ENCODE results near the gene LRRC14B.
A peak's percentile ranks its signal among the peaks of the same experiment; 100 is the strongest.

The LRRC14B gene

GRCh38 chr5:167982-168660 is 23.2 kb upstream of the LRRC14B start:
- CTCF ChIA-PET, result interaction anchor here (1.3 kb wide), 1 partner anchor 20 kb away, joined by 3 read pairs; no protein-coding TSS in a partner anchor
- POLR2A ChIA-PET, result interaction anchor here (1.1 kb wide), 2 partner anchors 12 to 20 kb away, joined by 3 read pairs; no protein-coding TSS in a partner anchor

GRCh38 chr5:169071-169727 is 22.1 kb upstream of the LRRC14B start:
- H3K27ac ChIP-seq (ENCODE audit: extremely low read depth, low read depth, low read length), result no peak overlapping the region
- H3K4me1 ChIP-seq (ENCODE audit: control insufficient read depth, insufficient read depth, low read length), result no peaks in the 10 kb centered on the region; the same call in 1 of the 2 replicates
- POLR2A ChIA-PET, result interaction anchor here (1.1 kb wide), 2 partner anchors 11 to 19 kb away, joined by 3 read pairs; no protein-coding TSS in a partner anchor
- no peaks in the 10 kb centered on the region for H3K36me3 ChIP-seq (ENCODE audit: control insufficient read depth in 2 of 2, insufficient read depth in 1 of 2, low read length in 2 of 2)
- no peak overlapping the region for H3K4me3 ChIP-seq (ENCODE audit: low read depth, low read length)
- TF ChIP-seq ZBTB21 (tag by site-specific recombination; IDR thresholded peaks at IDR 0.05), result no peak
- TF ChIP-seq ZNF423 (tag by site-specific recombination; IDR thresholded peaks at IDR 0.05), result no peak
- no peak for TF ChIP-seq ZNF558 (tag by site-specific recombination; IDR thresholded peaks at IDR 0.05)
- TF ChIP-seq ZNF416 (tag by site-specific recombination; IDR thresholded peaks at IDR 0.05), result no peak
- TF ChIP-seq PRDM10 (tag by site-specific recombination; IDR thresholded peaks at IDR 0.05), result no peak
- no peak for TF ChIP-seq ZNF133 (tag by site-specific recombination; IDR thresholded peaks at IDR 0.05)
- TF ChIP-seq ZFHX2 (tag by site-specific recombination; conservative IDR thresholded peaks at IDR 0.05), result peak; percentile 23; the same call in 1 of the 2 replicates
- no peak for TF ChIP-seq ZNF114 (tag by site-specific recombination; IDR thresholded peaks at IDR 0.05)
- TF ChIP-seq PATZ1 (tag by site-specific recombination; IDR thresholded peaks at IDR 0.05), result no peak
- no peak for TF ChIP-seq ZNF555 (tag by site-specific recombination; conservative IDR thresholded peaks at IDR 0.05)
- TF ChIP-seq ZNF473 (tag by site-specific recombination; IDR thresholded peaks at IDR 0.05), result no peak
- TF ChIP-seq EGR2 (tag by site-specific recombination; IDR thresholded peaks at IDR 0.05; ENCODE audit: low read depth), result 0 out of 2 replicates have a peak, but pooled peaks have one; percentile 36
- TF ChIP-seq ZNF394 (tag by site-specific recombination; IDR thresholded peaks at IDR 0.05; ENCODE audit: borderline replicate concordance), result no peak
- CTCF ChIA-PET, result interaction anchor here (0.8 kb wide), 1 partner anchor 14 kb away, joined by 4 read pairs; no protein-coding TSS in a partner anchor
- no peaks in the 10 kb centered on the region for H3K9me3 ChIP-seq (ENCODE audit: control insufficient read depth, insufficient read depth, low read depth, low read length)

More at GRCh38 chr5:167982-168660, 23.2 kb upstream of the LRRC14B start:
- TF ChIP-seq YY2 (tag by site-specific recombination; IDR thresholded peaks at IDR 0.05) (no peak), ZBTB10 (tag by site-specific recombination; IDR thresholded peaks at IDR 0.05) (0 out of 2 replicates have a peak, but pooled peaks have one; percentile 33)
- Histone ChIP-seq H3K9me3 (ENCODE audit: control insufficient read depth, insufficient read depth, low read depth, low read length) (no peaks in the 10 kb centered on the region), H3K36me3 (ENCODE audit: control insufficient read depth in 2 of 2, insufficient read depth in 1 of 2, low read length in 2 of 2) (no peaks in the 10 kb centered on the region), H3K4me3 (ENCODE audit: low read depth, low read length) (no peak overlapping the region), H3K4me1 (ENCODE audit: control insufficient read depth, insufficient read depth, low read length) (no peaks in the 10 kb centered on the region; the same call in 1 of the 2 replicates), H3K27ac (ENCODE audit: extremely low read depth, low read depth, low read length) (no peak overlapping the region)
